HG03439 (cell line): Measurements from ENCODE around the gene ADORA2A.
"Not testable (repeated sequence)": the region's sequence is repeated elsewhere in the genome, so short reads cannot be mapped to it uniquely, and the experiment has no call there.

Experiments used
- ATAC-seq: cut with Tn5 transposase; IDR thresholded peaks from one replicate; pipeline ENCODE4 v1.9.1; 2021; ENCODE audit warnings: mild to moderate bottlenecking, moderate library complexity; ENCODE audit not compliant: unreplicated experiment

ADORA2A gene

DNA sequence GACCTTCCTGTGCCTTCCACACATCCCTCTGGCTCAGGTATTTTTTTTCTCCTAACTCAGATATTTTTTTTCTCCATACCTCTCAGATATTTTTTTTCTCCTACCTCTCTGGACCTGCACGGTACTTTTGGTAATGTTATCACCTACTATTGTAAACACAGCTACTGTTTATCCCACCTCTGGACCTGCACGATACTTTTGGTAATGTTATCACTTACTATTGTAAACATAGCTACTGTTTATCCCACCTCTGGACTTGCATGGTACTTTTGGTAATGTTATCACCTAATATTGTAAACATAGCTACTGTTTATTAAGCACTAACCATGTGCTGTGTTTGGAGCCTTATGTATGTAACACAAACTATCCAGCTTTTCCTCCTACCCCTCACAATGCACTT lies 55.6 kb downstream of the ADORA2A start:
- ATAC-seq: no peak

DNA sequence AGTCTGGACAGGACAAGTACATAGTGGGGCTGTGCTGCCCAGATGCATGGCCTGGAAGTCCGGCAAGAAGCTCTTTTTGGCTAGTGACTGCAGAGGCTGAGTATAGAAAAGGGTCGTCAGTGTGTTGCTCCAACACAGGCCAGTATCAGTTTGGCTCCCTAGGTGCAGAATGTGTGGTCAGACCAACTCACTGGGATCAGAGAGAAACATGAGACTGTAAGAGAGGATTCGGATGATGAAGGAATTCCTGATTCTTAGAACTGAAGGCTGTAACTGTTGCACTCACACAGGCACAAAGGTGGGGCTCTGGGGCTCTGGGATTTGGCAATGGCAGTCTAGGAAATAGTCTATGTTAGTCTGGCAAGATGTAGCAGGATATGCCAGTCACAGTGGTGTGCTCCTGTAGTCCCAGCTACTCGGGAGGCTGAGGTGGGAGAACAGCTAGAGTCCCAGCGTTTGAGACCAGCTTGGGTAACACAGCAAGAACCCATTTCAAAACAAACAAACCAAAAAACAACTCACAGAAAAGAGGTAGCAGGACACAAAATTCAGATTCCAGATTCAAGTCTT lies 56.7 kb downstream of the ADORA2A start:
- no peak for ATAC-seq

DNA sequence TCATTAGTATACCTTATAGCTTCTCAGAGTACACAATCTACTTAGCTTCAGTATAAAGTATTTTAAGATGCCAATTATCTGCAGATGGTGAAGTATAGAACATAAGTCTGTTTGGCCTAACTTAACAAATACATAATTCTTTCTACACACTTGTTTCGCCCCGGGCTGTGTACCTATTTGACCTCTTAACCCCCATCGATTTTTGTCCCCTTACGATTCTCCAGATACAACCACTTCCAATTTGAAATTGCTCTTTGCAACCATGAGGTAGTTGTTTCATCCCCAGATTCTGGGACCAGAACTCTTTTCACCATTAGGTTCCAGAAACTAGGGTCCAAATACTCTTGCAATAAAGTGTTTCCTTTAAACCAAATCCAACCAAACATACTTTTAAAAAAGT lies 57.8 kb downstream of the ADORA2A start:
- ATAC-seq: no peak

GRCh38 chr22:24485608-24486007 lies 58.2 kb downstream of the ADORA2A start:
- ATAC-seq: no peak

- ATAC-seq: no peak
Measured at GRCh38 chr22:24486501-24486921, 59.1 kb downstream of the ADORA2A start.

GRCh38 chr22:24489011-24489410 lies 61.6 kb downstream of the ADORA2A start:
- no peak for ATAC-seq

DNA sequence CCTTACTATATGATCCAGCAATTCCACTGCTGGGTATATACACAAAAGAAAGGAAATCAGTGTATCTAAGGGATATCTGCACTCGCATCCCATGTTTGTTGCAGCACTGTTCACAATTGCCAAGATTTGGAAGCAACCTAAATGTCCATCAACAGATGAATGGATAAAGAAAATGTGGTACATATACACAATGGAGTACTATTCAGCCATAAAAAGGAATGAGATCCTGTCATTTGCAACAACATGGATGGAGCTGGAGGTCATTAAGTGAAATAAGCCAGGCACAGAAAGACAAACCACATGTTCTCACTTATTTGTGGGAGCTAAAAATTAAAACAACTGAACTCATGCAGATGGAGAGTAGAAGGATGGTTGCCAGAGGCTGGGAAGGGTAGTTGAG lies 62.0 kb downstream of the ADORA2A start:
- not testable (repeated sequence) for ATAC-seq
